OCI-M1 (cell line): ENCODE results near the gene GPR153.

Experiments
- DNase-seq: peaks from one replicate; lab custom pipeline; 2025; lab: John Stamatoyannopoulos, UW

The GPR153 gene

DNA sequence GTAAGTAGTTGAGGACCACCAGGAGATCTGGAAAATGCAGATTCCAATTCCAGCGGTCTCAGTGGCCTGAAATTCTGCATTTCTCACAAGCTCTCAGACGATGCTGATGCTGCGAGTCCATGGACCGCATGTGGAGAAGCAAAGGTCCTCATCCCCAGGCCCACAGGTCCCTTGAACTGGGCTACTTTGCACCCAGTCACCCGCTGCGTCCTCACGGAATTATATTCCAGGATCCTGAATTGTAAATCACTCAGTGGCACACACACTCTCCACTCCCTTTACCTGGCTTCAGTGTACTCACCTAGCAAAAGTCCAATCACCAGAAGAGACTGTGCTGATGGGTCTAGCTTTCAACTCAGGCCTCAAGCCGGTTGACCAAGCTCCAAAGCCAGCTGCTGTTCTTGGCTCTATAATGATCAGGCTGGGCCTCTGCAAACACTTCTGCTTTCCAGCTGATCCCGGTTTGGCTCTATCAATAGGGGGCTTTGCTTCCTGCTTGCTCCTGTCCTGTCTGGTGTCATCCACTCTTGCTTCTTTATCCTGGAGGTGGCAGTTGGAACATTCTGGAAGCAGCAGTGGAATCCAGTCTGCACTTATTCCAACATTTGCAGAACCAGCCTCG, 60.6 kb downstream of the GPR153 start:
- peak; percentile 52 for DNase-seq

DNA sequence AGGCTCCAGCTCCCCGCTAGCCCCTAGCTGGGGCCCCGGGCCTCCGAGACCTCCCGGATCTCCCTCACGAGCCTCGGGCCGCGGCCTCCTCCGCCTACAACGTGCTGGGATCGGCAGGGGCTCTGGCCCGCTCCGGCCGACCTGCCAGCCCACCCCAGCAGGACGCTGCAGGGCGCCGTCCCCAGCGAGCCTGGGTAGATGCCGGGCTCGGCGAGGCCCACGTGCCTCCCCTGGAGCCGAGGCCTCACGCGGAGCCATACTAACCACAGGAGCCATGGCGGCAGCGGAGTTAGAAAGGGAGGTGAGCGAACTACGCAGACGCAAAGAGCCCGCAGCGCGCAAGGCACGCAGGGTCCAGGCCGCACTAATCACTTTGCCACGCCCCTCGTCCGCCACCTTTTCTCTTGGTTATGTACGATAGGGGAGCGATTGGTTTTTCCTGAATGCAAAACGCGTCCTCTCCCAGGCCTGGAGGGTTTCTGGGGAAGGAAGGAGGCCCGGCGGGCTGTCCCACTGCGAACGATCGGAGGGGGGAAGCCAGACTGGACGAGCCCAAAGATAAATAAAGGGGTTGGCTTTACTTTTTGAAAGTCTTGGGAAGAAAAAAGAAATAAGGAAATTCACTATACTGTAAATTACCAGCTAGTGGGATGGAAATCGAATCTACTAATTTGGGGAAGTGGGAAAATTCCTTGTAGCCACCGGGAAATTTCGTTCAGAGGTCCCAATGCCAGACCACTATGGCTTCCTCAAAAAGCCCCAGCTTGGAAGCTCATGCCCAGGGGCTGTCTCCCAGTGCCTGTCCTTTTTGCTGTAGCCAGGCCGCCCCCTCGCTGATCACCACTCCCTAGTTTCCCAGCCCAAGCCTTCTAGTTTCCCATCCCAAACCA, 61.4 kb downstream of the GPR153 start, which contains the start of gene RPL22:
TSS of gene RPL22 (minus strand) at position 298 of the 890 bp plus-strand sequence. CDS start at position 276, 22 bp downstream.
- DNase-seq = peak; percentile 99

DNA sequence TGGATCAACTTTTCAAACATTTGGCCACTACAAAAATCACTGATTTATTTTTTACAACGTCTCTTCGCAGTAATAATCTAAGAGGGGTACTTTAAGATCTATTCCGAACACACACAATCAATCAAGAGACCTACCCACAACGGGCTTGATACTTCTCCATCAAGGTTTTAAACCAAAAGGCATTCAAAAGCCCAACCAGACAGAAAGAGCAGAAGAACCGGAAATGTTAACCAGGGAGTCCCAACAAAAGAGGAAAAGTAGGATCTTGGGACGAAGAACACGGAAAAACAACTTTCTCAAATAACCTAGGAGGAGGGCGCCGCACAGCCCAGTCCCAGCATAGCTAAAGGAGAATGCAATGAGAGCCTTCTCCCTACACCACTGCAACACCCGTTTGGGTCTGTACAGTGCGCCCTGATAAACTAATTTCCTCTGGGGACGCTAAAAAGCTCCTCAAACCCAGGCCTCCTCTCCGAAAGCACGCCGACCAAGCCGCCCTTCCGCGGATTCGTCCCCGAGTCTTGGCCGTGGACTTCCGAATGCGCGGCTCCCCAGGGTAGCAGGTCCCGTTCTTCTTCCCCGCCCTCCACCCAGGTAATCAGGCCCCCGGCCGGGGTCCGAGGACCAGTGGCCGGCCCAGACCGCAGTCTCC, 62.1 kb downstream of the GPR153 start:
- DNase-seq = peak; percentile 33

DNA sequence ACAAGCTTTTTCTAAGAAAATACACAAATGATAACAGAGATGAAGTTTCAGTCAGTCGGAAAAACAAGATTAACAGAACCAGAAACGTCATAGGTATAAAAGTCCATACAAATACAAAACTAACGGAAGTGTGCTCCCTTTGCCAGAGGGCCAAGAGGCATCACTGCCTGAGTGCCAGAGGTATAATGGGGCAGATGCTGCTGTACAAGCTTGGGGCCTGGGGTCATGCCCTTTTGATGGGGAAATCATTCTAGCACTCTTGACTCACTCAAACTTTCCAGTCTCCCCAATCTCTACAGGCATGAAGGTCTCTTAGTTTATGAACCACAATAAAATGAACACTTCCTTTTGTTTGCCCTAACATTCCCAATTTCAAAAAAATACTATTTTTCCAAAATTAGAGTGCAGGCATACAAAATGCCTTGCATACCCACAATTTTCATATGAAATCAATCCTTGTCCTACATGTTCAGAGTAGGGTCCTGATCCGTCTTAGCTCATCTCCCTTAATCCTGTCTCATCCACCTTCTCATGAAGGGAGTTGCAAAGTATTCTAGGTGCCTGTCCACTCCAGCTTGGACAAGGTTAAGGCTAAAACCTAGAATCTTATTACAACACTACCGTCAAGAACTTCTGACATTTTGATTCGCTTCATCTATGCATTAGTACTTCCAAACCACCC, 63.0 kb downstream of the GPR153 start:
- no peak for DNase-seq
